Fibroblast of peridontal ligament (primary cell): ENCODE measurements around the gene UBE2F.
"Not testable (repeated sequence)": the region's sequence is repeated elsewhere in the genome, so short reads cannot be mapped to it uniquely, and the experiment has no call there.

Experiments
- DNase-seq: peaks from one replicate; pipeline ENCODE4 v3.0.0-alpha.2; 2010; ENCODE audit errors: extremely low read depth

The UBE2F gene

GRCh38 chr2:237944302-237944701 is 22.5 kb upstream of the UBE2F start:
- DNase-seq = no peak

DNA sequence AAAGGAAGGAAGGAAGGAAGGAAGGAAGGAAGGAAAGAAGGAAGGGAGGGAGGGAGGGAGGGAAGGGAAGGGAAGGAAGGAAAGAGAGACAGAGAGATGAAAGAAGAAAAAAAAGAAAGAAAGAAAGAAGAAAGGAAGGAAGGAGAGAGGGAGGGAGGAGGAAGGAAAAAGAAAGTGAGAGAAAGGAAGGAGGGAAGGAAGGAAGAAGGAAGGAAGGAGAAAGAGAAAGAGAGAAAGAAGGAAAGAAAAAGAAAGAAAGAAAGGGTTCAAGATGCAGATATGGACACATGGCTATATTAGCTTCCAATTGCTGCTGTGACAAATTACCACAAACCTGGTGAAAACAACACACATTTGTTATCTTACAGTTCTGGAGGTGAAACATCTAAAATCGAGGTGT is 20.4 kb upstream of the UBE2F start:
- DNase-seq = no peak

GRCh38 chr2:237951354-237951753 is 15.5 kb upstream of the UBE2F start:
- not testable (repeated sequence) for DNase-seq

DNA sequence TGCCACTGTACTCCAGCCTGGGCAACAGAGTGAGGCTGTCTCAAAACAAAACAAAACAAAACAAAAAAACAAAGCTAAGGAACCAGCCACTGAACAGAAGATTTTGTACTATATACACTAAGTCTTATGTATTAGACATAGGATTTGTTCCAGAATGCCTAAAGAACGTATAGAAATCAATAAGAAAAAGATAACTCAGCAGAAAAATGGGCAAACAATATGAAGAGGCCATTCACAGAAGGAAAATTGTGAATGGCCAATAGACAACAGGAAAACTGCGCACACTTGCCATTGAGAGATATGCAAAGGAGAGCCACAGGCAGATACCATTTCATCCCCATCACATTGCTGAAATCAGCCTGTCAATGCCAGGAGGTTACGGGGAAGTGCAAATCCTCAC is 14.9 kb upstream of the UBE2F start:
- DNase-seq = no peak

DNA sequence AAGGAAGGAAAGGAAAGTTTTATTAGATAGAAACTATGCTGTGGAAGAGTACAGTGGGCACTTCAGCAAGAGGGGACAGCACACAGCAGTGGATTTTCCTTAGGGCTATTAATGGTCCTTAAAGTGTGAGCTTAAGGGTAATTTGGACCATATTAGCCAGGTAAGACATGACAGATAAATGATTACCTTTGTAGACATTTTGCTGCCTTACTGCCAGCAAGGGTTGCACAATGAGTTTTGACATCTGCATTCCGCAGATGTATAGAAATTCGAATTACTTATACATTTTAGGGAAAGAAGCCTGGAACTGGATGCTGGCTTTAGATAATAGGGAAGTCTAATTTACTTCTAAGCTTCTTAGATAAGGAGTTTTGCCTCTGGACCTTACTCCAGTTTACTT is 14.0 kb upstream of the UBE2F start:
- DNase-seq = no peak

GRCh38 chr2:237955640-237956401 is 11.0 kb upstream of the UBE2F start:
- no peak for DNase-seq

DNA sequence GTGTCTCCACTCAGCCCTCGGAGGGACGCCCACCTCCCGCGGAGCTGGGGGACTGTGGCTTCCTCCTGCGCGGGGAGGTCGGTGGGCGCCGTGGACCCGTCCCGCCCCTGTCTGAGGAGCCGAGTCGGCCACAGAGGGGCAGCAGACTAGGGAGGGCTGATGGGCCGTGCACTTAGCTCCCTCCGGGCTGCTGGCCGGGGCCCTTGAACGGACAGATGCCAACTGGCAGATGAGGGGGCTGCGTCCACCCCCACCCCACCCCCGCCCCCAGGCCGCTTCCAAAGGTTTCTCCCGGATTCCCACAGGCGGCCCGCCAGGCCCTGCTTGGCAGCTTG is 10.4 kb upstream of the UBE2F start:
- no peak for DNase-seq

- DNase-seq = no peak
Observed at GRCh38 chr2:237961637-237962036, 5.2 kb upstream of the UBE2F start.

DNA sequence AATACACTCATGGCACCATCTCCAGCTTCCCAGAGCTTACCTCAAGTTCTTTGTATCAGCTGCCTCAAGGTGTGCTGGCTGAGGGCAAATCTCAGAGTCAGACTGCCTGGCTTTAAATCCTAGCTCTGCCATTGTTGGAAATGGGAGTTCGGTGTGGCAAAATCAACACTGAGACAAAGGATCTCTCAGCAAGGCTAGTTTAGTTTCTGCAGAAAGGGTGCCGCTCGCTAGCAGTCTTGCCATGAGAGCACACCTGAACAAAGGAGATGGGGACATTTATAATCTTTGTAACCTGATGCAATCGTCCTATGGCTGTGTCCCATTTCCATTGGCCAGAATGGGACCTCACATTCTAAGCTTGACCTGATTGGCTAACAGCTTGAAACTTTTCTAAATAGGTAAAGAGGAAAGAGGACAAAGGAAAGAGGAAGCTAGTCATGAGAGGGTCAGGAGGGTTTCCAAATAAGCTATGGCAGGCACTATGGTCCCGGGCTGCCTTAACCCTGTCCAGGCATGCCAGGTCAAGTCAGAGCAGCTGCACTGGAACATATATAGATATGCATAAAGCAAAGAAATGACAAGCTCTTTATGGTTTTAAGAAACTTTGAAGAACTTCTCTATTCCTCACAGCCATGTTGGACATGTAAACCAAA is 4.3 kb upstream of the UBE2F start:
- DNase-seq = no peak

DNA sequence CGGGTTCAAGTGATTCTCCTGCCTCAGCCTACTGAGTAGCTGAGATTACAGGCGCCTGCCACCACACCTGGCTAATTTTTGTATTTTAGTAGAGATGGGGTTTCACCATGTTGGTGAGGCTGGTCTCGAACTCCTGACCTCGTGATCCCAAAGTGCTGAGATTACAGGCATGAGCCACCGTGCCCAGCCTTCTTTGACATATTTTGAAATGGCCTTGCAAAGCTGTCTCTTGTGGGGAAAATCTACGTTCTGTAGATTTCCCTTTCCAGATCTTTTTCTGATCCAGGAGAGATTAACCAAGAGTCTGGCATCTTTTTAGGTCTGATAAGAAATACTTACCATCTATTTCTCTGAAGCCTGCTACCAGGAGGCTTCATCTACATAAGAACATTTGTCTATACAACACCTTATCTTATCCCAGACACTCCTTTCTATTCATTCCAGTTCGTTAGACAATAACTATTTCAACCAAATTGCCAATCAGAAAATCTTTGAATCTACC is 3.3 kb upstream of the UBE2F start:
- DNase-seq = not testable (repeated sequence)

DNA sequence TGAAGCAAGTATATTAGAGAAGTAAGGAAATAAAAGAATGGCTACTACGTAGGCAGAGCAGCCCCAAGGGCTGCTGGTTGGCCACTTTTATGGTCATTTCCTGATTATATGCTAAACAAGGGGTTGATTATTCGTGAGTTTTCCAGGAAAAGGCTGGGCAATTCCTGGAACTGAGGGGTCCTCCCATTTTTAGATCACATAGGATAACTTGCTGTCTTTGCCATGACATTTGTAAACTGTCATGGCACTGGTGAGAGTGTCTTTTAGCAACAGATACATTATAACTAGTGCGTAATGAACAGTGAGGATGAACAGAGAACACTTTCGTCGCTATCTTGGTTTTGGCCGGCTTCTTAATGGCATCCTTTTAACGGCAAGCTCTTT is 2.6 kb upstream of the UBE2F start:
- DNase-seq = no peak

- DNase-seq = no peak
Observed at GRCh38 chr2:237964578-237965404, 2.0 kb upstream of the UBE2F start.

- DNase-seq = not testable (repeated sequence)
Observed at GRCh38 chr2:237965844-237966243, 970 bp upstream of the UBE2F start.

DNA sequence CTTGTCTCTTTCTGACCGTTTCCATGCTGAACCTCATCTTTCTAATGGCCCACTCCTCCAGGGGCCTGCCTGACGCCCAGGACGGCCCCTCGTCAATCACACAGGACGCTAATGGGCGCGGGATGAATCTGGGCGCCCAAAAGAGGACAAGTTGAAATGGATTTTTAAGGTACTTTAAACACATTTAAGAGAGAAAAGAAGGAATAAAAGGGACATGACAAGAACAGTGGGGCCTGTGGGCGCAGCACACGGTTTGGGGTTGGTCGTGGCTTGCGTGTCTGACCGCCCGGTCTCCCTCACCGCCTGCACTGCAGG is 607 bp upstream of the UBE2F start:
- no peak for DNase-seq

- DNase-seq = peak; percentile 11
Observed at GRCh38 chr2:237967463-237967951, 693 bp downstream of the UBE2F start.

DNA sequence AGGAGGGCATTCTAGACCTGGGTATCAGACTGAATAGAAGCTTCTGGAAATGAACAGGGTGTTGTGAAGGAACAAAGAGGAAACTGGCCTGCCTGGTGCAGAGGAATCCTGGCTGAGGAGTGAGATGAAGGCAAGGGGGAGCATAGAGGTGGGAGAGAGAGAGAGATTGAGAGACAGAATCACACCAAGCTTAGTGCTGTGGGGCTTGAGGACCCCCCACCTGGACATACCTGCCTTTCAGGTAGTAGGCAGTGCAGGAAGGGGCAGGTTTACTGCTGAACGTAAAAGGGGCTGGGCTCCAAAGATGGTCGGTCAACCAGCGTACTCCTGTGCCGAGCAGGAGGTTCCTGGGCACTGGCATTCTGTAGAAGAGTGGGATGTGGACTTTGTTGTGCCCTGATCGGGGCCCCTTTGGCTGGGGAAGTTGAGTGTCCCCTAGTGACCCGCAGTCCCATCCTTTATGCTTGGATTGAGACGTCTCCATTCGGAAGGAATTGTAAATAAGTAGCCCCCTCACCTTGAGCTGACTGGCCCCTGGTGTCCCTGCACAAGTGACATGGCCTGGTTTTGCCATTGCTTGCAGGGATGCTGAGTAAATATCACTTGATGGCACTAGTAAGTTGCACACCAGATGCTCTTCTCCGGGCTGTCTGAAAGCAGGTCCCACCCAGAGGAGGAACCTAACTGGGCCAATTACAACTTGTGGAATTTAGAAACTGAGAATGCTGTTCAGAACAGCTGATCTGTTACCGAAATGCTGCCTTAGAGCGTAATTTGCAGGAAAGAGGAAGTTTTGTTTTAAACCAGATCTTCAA is 1.4 kb downstream of the UBE2F start:
- DNase-seq = peak; percentile 87

DNA sequence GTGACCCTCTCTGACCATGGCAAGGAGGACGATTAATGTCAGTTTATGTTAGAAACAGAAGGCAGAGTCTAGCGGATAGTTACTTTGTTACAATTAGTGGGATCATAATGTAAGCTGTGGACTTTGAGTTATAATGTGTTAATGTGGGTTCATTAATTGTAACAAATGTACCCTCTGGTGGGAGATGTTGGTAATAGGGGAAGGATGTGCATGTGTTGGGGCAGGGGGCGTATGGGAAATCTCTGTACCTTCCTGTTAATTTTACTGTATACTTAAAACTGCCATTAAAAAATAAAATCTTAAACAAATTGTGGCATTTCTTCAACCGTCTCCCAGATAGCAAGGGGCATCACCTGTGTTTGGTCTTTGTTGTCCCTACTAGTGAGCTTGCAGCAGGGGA is 4.8 kb downstream of the UBE2F start:
- DNase-seq = no peak

DNA sequence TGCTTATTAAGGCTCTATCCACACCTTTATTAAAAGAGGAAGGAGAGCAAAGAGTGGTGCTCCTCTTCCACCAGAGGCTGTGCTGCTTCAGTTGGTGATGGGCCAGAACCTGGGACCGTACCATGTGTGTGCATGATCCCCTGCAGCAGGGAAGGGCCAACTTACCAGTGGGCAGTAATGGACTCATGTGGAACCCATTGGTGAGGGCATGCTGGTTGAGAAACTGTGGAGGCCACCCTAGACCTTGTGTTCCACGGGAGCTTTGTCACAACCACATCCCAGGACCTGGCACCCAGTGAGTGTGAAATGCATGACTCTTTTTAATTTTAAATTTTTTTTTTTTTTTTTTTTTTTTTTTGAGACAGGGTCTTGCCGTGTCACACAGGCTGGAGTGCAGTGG is 5.4 kb downstream of the UBE2F start:
- DNase-seq = no peak

- DNase-seq = no peak
Observed at GRCh38 chr2:237972936-237973335, 6.1 kb downstream of the UBE2F start.

DNA sequence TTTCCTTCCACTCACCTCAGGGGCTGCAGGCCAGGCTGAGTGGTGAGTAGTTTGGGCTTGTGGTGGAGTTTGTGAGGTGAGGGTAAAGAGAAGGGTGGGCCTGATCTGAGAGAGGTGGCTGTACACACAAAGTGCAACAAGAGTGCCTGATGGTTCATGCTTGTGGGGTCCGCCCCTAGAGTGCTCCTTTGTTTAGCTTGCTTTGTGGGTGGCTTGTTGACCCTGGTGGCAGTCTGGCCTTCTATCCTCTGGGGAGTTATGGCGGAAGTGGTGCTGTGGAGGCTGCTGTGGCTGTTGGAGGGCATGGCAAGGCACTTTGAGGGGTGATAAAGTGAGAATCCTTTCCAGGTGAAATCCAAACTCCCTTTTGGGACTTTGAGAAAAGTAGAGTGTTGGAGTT is 10.6 kb downstream of the UBE2F start:
- no peak for DNase-seq

- peak; percentile 5 for DNase-seq
Observed at GRCh38 chr2:237978058-237978712, 11.4 kb downstream of the UBE2F start.
